Ovary (tissue), 3 donors: ENCODE measurements around the gene KREMEN1.

Experiments
- POLR2A ChIP-seq: fragments of 450-650 bp; IDR thresholded peaks from one replicate; pipeline ENCODE4 v1.6.1; 2017; ENCODE audit warnings: antibody characterized with exemption, mild to moderate bottlenecking, moderate library complexity
- TF ChIP-seq, protein P1 (sequence below), 3 donors: fragments of 450-650 bp in 2 of 3; fragments of 200-600 bp in 1 of 3; IDR thresholded peaks; one replicate each; pipeline versions ENCODE4 v1.5.1 to v1.8.0; 2016 to 2022; ENCODE audit warnings: antibody characterized with exemption in 3 of 3, mild to moderate bottlenecking in 1 of 3
- donor health status: DM: no; HTN: no; CAD: no.

DNA sequence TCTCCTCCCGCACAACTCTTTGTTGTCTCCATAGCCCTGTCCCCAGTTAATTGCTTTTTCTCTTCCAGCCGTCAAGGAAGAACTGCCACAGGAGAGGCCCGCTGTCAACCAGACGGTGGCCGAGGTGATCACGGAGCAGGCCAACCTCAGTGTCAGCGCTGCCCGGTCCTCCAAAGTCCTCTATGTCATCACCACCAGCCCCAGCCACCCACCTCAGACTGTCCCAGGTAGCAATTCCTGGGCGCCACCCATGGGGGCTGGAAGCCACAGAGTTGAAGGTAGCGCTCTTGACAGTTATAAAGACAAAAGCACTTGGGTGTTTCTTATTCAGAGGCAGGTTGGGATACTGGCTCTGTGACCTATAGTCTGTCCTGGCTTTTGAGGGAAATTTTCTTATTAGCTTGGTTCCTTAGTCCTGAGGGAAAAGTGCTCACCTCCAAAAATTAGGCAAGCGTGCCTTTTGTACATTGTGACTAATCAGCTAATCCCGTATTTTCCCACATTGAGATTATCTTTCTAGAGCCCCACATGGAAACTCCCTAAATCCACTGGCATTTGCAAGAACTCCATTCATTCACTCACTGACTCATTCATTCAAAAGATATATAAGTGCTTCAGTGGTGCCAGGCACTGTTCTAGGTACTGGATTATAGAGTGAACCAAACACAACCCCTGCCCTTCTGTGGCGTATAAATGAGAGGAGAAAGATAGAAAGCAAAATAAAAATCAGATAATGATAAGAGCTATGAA lies 65.9 kb downstream of the KREMEN1 start:
- TF ChIP-seq, protein P1, sequence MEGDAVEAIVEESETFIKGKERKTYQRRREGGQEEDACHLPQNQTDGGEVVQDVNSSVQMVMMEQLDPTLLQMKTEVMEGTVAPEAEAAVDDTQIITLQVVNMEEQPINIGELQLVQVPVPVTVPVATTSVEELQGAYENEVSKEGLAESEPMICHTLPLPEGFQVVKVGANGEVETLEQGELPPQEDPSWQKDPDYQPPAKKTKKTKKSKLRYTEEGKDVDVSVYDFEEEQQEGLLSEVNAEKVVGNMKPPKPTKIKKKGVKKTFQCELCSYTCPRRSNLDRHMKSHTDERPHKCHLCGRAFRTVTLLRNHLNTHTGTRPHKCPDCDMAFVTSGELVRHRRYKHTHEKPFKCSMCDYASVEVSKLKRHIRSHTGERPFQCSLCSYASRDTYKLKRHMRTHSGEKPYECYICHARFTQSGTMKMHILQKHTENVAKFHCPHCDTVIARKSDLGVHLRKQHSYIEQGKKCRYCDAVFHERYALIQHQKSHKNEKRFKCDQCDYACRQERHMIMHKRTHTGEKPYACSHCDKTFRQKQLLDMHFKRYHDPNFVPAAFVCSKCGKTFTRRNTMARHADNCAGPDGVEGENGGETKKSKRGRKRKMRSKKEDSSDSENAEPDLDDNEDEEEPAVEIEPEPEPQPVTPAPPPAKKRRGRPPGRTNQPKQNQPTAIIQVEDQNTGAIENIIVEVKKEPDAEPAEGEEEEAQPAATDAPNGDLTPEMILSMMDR (IDR thresholded peaks at IDR 0.05) = no peak
- TF ChIP-seq POLR2A = no peak
